Amygdala (tissue), 56 donors: ENCODE data around the gene TEFM.
"Not testable (repeated sequence)": the region's sequence is repeated elsewhere in the genome, so short reads cannot be mapped to it uniquely, and the experiment has no call there.

Experiments
- DNase-seq, 56 donors: peaks; one replicate each; lab custom pipeline; 2025; lab: John Stamatoyannopoulos, UW

Gene TEFM

GRCh38 chr17:30921544-30922196 lies 15.6 kb upstream of the TEFM start, which contains the start of gene ADAP2:
Gene ADAP2 (plus strand): TSS chr17:30921945. CDS start chr17:30922015, 70 bp downstream.
- DNase-seq, result peak in 17 of 56 donors; percentile 1 to 32 (median 9)

GRCh38 chr17:30920683-30921543 lies 14.9 kb upstream of the TEFM start:
- DNase-seq, result no peak

GRCh38 chr17:30920282-30920681 lies 14.2 kb upstream of the TEFM start:
- DNase-seq, result no peak

GRCh38 chr17:30917050-30917449 lies 11.0 kb upstream of the TEFM start:
- no peak for DNase-seq

GRCh38 chr17:30915833-30916611 lies 10.0 kb upstream of the TEFM start:
- DNase-seq, result no peak

GRCh38 chr17:30913955-30914354 lies 7.9 kb upstream of the TEFM start:
- DNase-seq, result no peak

- DNase-seq, result not testable (repeated sequence)
Measured at GRCh38 chr17:30910151-30910550, 4.1 kb upstream of the TEFM start.

GRCh38 chr17:30908717-30909420 lies 2.8 kb upstream of the TEFM start:
- DNase-seq, result no peak

GRCh38 chr17:30905742-30906100 lies 317 bp downstream of the TEFM start:
- DNase-seq, result peak in 5 of 56 donors; percentile 28 to 45 (median 36)

- DNase-seq, result no peak
Measured at GRCh38 chr17:30897311-30897710, 8.7 kb downstream of the TEFM start.

GRCh38 chr17:30894236-30894635 lies 11.8 kb downstream of the TEFM start:
- DNase-seq, result no peak

- DNase-seq, result no peak
Measured at GRCh38 chr17:30886187-30886586, 19.9 kb downstream of the TEFM start.

GRCh38 chr17:30869005-30869404 lies 37.0 kb downstream of the TEFM start:
- no peak for DNase-seq

GRCh38 chr17:30864636-30865035 lies 41.4 kb downstream of the TEFM start:
- no peak for DNase-seq

GRCh38 chr17:30858556-30859250 lies 47.3 kb downstream of the TEFM start:
- DNase-seq, result no peak

GRCh38 chr17:30854146-30854545 lies 51.9 kb downstream of the TEFM start:
- DNase-seq, result no peak
